HG03159 (cell line): ENCODE measurements around the gene EFCC1.
"Not testable (repeated sequence)": the region's sequence is repeated elsewhere in the genome, so short reads cannot be mapped to it uniquely, and the experiment has no call there.

Experiments
- ATAC-seq: cut with Tn5 transposase; IDR thresholded peaks from one replicate; pipeline ENCODE4 v1.9.1; 2021; ENCODE audit warnings: mild to moderate bottlenecking, moderate library complexity; ENCODE audit not compliant: unreplicated experiment

EFCC1 gene

GRCh38 chr3:129051871-129052340 lies 50.8 kb downstream of the EFCC1 start:
- no peak for ATAC-seq

DNA sequence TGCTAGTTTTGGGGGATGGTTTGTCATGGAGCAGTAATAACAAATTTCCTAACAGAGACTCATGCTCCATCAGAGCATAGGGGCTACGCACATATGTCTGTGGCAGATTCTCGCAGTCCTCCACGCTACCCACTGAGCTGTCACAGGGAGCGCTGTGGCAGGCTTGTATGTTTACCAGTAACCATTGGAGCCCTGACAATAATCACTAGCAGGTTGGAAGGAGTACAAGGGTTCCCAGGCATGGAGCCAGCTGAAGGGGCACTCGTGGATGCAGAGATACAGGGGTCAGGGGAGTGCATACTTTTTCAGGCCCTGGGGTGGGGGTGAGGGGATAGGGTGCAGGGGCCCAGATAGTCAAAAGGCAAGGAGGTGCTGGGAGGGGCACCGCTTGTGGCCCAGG lies 51.6 kb downstream of the EFCC1 start:
- no peak for ATAC-seq

GRCh38 chr3:129054605-129055104 lies 53.6 kb downstream of the EFCC1 start:
- ATAC-seq: no peak

- no peak for ATAC-seq
Measured at GRCh38 chr3:129056451-129057173, 55.5 kb downstream of the EFCC1 start.

GRCh38 chr3:129057249-129057648 lies 56.1 kb downstream of the EFCC1 start:
- no peak for ATAC-seq

DNA sequence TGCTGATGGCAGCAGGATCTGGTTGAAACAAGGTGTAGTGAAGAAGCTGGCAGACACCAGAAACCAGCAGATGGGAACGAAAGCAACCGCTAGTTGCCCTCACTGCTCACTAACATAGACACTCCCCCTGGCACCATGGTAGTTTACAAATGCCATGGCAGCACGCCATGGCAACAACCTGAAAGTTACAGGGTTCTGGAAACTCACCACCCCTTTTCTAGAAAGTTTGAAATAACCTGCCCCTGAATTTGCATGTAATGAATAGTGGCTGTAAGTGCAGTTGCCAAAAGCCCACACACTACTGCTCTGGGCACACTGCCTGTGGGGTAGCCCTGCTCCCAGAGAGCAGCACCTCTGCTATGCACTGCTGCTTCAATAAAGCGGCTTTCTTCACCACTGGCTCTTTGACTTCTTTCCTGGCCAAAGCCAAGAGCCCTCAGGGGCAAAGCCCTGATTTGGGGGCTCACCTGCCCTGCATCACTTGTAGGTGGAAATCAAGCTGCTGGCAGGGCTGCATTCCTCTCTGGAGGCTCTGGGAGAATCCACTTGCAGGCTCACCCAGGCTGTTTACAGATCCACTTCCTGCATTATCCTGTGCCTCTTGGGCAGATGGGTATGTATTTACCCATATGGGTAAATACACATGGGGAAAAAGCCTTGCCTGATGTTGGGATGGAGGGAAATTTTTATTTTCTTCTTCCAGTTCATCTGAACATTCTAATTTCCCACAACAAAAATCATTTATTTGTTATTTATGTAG lies 57.5 kb downstream of the EFCC1 start:
- ATAC-seq: no peak

- no peak for ATAC-seq
Measured at GRCh38 chr3:129059311-129059958, 58.3 kb downstream of the EFCC1 start.

DNA sequence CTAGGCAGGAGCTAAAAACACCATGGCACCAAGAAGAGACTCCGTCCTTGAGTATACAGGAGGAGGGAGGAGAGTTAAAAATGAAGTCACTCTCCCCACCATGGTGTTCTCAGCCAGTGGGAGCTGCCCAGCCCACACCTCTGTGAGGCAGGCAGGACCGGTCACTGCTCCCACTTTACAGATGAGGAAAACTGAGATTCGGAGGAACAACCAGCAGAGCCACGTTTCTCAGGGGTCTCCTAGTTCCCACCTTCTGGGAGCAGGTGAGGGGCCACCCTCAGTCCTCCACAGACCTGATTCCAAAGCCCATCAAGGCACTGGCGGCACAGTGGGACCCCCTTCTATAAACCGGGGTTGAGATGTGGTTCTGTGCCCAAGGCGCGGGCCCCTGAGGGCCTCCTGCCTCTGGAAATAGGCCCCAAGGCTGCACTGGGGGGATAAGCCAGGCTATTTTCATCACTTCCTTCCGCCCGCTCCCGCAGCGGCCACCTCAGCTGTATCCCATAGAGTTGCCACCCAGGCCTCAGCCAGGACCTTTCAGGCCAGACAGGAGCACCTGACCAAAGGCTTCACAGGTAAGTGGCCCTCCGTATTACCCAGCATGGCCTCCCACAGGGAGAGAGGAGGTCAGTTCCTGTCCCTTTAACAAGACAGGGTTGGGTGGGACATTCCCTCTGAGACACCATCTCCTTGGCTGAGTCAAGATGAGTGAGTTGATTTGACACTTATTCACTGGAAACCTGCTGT lies 59.3 kb downstream of the EFCC1 start, which contains the start of gene GP9:
TSS of gene GP9 (plus strand) at position 504 of the 747 bp plus-strand sequence. CDS start 961 bp downstream, outside the sequence.
- ATAC-seq: no peak

GRCh38 chr3:129061023-129061887 lies 60.2 kb downstream of the EFCC1 start:
- no peak for ATAC-seq

DNA sequence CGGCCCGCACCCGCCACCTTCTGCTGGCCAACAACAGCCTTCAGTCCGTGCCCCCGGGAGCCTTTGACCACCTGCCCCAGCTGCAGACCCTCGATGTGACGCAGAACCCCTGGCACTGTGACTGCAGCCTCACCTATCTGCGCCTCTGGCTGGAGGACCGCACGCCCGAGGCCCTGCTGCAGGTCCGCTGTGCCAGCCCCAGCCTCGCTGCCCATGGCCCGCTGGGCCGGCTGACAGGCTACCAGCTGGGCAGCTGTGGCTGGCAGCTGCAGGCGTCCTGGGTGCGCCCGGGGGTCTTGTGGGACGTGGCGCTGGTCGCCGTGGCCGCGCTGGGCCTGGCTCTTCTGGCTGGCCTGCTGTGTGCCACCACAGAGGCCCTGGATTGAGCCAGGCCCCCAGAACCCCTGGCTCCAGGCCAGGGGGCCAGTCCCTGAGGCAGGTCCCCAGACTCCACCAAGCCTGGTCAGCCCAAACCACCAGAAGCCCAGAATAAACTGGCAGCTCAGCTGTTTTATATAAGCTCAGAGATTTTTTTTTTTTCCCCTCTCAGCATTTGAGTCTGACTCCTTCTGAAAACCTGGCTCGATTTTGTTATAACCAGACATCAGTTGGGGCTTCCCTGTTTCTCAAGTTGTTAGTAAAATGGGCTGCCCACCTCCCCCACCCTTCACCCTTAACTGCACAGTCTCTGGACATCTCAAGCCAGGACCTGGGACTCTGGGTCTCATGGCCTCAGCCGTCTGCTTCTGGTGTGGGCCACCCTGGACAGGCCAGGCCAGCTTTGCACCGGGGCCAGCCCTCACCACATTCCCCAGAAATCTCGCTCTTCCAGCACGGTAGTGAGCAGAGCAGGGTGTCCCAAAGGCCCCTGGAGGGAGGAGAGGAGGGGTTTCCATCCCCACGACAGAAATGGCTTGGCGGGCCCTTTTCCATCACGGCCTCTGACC lies 61.1 kb downstream of the EFCC1 start:
- ATAC-seq: no peak

DNA sequence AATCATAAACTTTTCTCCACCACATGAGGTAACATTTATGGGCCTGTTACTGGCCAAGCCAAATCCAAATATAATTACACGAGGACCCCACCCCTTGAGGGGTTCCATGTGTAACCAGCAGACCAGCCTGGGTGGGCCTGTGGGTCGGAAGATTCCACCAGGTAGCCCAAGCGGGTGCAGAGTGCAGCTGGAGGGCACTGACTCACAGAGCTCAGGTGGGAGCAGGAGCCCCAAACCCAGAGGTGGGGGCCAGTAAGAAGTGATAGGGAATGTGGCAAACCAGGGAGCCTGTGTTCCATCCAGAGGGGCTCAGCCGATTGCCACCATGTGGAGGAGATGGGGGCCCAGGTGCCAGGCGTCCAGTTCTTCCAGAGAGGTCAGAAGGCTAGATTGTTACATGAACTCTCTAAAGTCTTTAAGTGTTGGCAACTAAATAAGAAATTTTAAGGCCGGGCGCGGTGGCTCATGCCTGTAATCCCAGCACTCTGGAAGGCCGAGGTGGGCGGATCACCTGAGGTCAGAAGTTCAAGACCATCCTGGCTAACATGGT lies 62.1 kb downstream of the EFCC1 start:
- no peak for ATAC-seq

DNA sequence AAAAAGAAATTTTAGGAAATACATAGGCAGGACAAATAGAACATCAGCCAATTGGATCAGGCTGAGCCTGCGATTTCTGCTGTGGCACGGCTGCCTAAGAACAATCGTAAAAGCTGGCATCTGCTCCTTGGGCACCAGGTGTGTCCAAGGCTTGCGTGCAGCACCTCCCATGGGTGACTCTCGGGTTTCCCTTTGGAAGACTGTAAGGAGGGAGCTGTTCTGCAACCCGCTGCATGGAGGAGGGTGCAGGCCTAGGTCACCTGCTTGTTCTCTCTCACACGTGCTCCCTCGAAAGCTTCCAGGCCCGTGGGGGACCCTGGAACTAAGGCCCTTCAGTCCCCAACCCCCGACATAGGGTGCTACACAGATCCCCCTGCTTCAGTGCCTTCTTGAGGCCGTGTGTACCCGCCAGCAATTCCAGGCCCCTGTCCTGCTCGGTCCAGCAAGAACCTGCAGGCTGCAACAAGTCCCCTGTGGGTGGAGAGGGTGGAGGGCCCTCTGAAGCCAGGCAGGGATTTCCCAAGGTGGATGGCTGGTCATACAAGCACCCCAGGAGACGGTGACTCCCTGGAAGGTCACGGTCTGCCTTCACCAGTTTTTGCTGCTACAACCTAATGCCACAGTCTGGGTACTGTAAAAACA lies 62.9 kb downstream of the EFCC1 start:
- no peak for ATAC-seq

DNA sequence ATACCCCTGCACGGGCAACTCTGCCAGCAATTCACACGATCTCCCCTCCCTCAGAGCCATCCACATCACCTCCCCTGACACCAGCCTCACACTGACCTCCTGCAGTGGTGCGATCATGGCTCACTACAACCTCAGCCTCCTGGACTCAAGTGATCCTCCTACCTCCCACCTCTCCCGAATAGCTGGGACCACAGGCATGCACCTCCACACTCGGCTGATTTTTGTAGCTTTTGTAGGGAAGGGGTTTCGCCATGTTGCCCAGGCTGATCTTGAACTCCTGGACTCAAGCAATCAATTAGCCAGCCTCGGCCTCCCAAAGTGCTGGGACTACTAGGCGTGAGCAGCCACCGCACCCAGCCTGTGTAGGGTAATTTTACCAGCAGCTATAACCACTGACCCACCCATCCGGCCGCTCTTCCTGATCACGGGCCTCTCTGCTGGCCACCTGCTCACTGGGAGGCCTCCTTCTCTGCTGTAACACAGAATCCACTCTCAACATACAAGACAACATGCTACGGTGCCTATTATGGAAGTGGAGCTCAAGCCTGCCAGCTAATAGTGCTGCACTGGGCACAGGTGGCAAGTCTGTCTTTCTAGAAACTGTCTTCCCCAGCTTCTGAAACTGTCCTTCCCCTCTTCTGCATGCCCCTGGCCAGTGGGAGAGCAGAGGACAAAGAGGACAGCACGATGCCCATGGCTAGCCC lies 64.1 kb downstream of the EFCC1 start:
- no peak for ATAC-seq

DNA sequence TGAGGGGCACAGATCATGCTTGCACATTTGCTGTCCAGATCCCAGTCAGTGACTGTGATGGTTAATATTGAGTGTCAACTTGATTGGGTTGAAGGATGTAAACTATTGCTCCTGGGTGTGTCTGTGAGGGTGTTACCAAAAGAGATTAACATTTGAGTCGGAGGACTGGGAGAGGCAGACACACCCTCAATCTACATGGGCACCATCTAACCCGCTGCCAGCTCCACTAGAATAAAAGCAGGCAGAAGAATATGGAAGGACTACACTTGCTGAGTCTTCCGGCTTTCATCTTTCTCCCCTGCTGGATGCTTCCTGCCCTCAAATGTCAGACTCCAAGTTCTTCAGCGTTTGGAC lies 64.6 kb downstream of the EFCC1 start:
- ATAC-seq: no peak

DNA sequence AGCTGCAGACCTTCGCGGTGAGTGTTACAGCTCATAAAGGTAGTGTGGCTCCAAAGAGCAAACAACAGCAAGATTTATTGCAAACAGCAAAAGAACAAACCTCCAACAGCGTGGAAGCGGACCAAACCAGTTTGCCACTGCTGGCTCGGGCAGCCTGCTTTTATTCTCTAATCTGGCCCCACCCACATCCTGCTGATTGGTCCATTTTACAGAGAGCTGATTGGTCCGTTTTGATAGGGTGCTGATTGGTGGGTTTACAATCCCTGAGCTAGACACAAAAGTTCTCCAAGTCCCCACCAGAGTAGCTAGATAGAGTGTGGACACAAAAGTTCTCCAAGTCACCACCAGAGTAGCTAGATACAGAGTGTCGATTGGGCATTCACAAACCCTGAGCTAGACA lies 66.6 kb downstream of the EFCC1 start:
- ATAC-seq: not testable (repeated sequence)

DNA sequence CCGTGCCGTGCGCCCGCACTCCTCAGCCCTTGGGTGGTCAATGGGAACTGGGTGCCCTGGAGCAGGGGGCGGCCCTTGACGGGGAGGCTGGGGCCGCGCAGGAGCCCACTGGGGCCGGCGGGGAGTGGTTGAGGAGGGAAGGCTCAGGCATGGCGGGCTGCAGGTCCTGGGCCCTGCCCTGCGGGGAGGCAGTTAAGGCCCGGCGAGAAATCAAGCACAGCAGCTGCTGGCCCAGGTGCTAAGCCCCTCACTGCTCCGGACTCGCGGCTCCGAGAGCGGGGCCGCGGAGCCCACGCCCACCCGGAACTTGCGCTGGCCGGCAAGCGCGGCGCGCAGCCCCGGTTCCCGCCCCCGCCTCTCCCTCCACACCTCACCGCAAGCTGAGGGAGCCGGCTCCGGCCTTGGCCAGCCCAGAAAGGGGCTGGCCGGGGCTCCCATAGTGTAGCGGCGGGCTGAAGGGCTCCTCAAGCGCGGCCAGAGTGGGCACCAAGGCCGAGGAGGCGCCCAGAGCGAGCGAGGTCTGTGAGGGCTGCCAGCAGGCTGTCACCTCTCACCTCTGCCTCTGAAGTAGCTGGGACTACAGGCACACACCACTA lies 67.3 kb downstream of the EFCC1 start:
- ATAC-seq: no peak
